Bronchial smooth muscle cell (primary cell): ENCODE data around the gene OTOP3. TPM values are rescaled to one million over a fixed set of nuclear protein-coding genes. Genes with fewer than 3 reads are reported as not detected.

Source experiments
- total RNA-seq: library from RNA; depleted of rRNA; stranded (reverse); fragments of >200 nt; gene quantifications from 2 replicates; pipeline ENCODE4 v1.2.1, GENCODE V29; 2014

The OTOP3 gene
- total RNA-seq, result not detected in 2 replicates

GRCh38 chr17:74935585-74936469 lies at the start of gene OTOP3:
OTOP3 (plus strand) TSS chr17:74935898; CDS start chr17:74935922, 24 bp downstream.

GRCh38 chr17:74892974-74893911 lies 42.5 kb upstream of the OTOP3 start, which contains the start of gene FADS6:
FADS6 (minus strand) TSS chr17:74893633; CDS start chr17:74893595, 38 bp downstream.

GRCh38 chr17:74922694-74923537 lies 12.8 kb upstream of the OTOP3 start, which contains the start of gene USH1G:
USH1G (minus strand) TSS chr17:74923255; CDS start chr17:74923073, 182 bp downstream.

GRCh38 chr17:74924250-74924948 lies 11.3 kb upstream of the OTOP3 start, which contains the start of gene OTOP2:
OTOP2 (plus strand) TSS chr17:74924273; CDS start chr17:74924633, 360 bp downstream.

GRCh38 chr17:74972107-74972972 lies 36.6 kb downstream of the OTOP3 start, which contains the start of gene HID1:
HID1 (minus strand) TSS chr17:74972759; CDS start chr17:74972656, 103 bp downstream.

GRCh38 chr17:74987418-74987908 lies 51.8 kb downstream of the OTOP3 start, which contains the start of gene CDR2L:
CDR2L (plus strand) TSS chr17:74987632; CDS start chr17:74988044, 412 bp downstream.

Other genes with a start within 250 kb of the OTOP3 start
- gene CD300LF, start 223.0 kb upstream of the OTOP3 start, total RNA-seq, result not detected in 2 replicates
- gene RAB37, start 198.6 kb upstream of the OTOP3 start, total RNA-seq, result 0.16 and 0.60 TPM in 2 replicates
- gene NHERF1, start 187.3 kb upstream of the OTOP3 start, total RNA-seq, result 1.9 and 2.5 TPM in 2 replicates
- 39.1 and 46.7 TPM in 2 replicates for gene NAT9, start 159.6 kb upstream of the OTOP3 start, total RNA-seq
- 0.16 and 0.26 TPM in 2 replicates for gene GRIN2C, start 76.0 kb upstream of the OTOP3 start, total RNA-seq
- gene FDXR, start 62.9 kb upstream of the OTOP3 start, total RNA-seq, result 62.7 and 67.5 TPM in 2 replicates
- gene FADS6, start 42.3 kb upstream of the OTOP3 start, total RNA-seq, result not detected in 2 replicates
- under 0.01 and 0.09 TPM in 2 replicates for gene USH1G, start 12.6 kb upstream of the OTOP3 start, total RNA-seq
- not detected in 2 replicates for gene OTOP2, start 11.6 kb upstream of the OTOP3 start, total RNA-seq
- 0.16 and 0.52 TPM in 2 replicates for gene HID1, start 36.9 kb downstream of the OTOP3 start, total RNA-seq
- 5.5 and 6.4 TPM in 2 replicates for gene CDR2L, start 51.7 kb downstream of the OTOP3 start, total RNA-seq
- gene MRPL58, start 76.8 kb downstream of the OTOP3 start, total RNA-seq, result 29.3 and 34.4 TPM in 2 replicates
- gene ATP5PD, start 111.1 kb downstream of the OTOP3 start, total RNA-seq, result 279 and 442 TPM in 2 replicates
- 10.6 and 12.8 TPM in 2 replicates for gene KCTD2, start 111.3 kb downstream of the OTOP3 start, total RNA-seq
- gene SLC16A5, start 152.1 kb downstream of the OTOP3 start, total RNA-seq, result 4.7 and 10.6 TPM in 2 replicates
- 1.7 and 1.8 TPM in 2 replicates for gene ARMC7, start 174.1 kb downstream of the OTOP3 start, total RNA-seq
- gene NT5C, start 195.8 kb downstream of the OTOP3 start, total RNA-seq, result 16.4 and 35.6 TPM in 2 replicates
- gene JPT1, start 218.6 kb downstream of the OTOP3 start, total RNA-seq, result 24.1 and 39.9 TPM in 2 replicates
- gene SUMO2, start 247.1 kb downstream of the OTOP3 start, total RNA-seq, result 134 and 198 TPM in 2 replicates